ENCODE results near the gene ARHGEF40. TPM values are rescaled to one million over a fixed set of nuclear protein-coding genes. Genes with fewer than 3 reads are reported as not detected.

Gene ARHGEF40
- total RNA-seq, 1 experiment from 2014 or later = 3.6 TPM

DNA sequence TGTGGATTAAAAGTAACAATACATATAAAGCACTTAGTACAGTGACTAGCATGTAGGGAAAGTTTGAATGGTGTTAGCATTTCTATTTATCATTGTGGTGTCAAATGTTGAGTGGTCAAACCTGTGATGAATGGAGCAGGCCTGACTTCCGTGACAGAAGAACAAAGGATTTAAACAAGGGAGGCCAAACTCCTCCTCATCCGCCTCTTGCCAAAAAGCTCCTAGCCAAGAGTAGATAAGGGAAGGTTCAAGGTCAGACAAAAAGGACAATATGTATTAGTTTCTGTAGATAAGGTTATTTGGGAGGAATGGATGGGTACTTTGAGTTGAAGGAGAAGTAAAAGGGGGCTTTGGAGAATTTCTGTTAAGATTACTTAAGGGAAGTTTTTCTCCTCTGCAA, 21.5 kb upstream of the ARHGEF40 start:
- intact Hi-C loops (cut with micrococcal nuclease) = no loop called here
- Mint-ChIP-seq H3K4me1 (ENCODE audit: insufficient read depth, unreplicated experiment) (peaks cover 13% of the 10 kb centered on the region), H3K36me3 (ENCODE audit: insufficient read depth, unreplicated experiment) (peaks cover 6% of the 10 kb centered on the region), H3K4me3 (ENCODE audit: unreplicated experiment) (no peak overlapping the region), H3K27ac (ENCODE audit: low read depth, unreplicated experiment) (no peak overlapping the region), H3K27me3 (ENCODE audit: insufficient read depth, unreplicated experiment) (no peaks in the 10 kb centered on the region), H3K9me3 (ENCODE audit: unreplicated experiment) (no peaks in the 10 kb centered on the region)
- no TSS peak for BruUV-seq (replicated peaks)
- TF ChIP-seq CTCF (IDR thresholded peaks at IDR 0.05; ENCODE audit: unreplicated experiment) = no peak
- ChIA-PET CTCF (interaction anchor here (0.5 to 6.6 kb wide), 12 partner anchors 9 to 356 kb away, joined by 3 to 62 read pairs (median 4); partner anchors contain the start of gene TMEM253), POLR2A (interaction anchor here (0.7 to 1.9 kb wide), 2 partner anchors 8 to 39 kb away, joined by 4 to 6 read pairs; no protein-coding TSS in a partner anchor)
- DNase-seq (ENCODE audit: unreplicated experiment) = no peak

GRCh38 chr14:21049271-21049673, 20.8 kb upstream of the ARHGEF40 start:
- BruUV-seq (replicated peaks) = no TSS peak
- no peak overlapping the region for H3K4me3 Mint-ChIP-seq (ENCODE audit: unreplicated experiment)
- intact Hi-C loops (cut with micrococcal nuclease) = no loop called here
- POLR2A ChIA-PET = interaction anchor here (0.7 kb wide), 1 partner anchor 19 kb away, joined by 3 read pairs; no protein-coding TSS in a partner anchor
- CTCF ChIA-PET = interaction anchor here (0.6 to 6.6 kb wide), 6 partner anchors 18 to 55 kb away, joined by 3 to 62 read pairs (median 18); partner anchors contain the start of gene TMEM253
- TF ChIP-seq CTCF (IDR thresholded peaks at IDR 0.05; ENCODE audit: unreplicated experiment) = no peak
- no peaks in the 10 kb centered on the region for H3K9me3 Mint-ChIP-seq (ENCODE audit: unreplicated experiment)
- no peak for DNase-seq (ENCODE audit: unreplicated experiment)
- peaks cover 6% of the 10 kb centered on the region for H3K36me3 Mint-ChIP-seq (ENCODE audit: insufficient read depth, unreplicated experiment)
- H3K27ac Mint-ChIP-seq (ENCODE audit: low read depth, unreplicated experiment) = no peak overlapping the region
- peaks cover 8% of the 10 kb centered on the region for H3K4me1 Mint-ChIP-seq (ENCODE audit: insufficient read depth, unreplicated experiment)
- H3K27me3 Mint-ChIP-seq (ENCODE audit: insufficient read depth, unreplicated experiment) = no peaks in the 10 kb centered on the region

DNA sequence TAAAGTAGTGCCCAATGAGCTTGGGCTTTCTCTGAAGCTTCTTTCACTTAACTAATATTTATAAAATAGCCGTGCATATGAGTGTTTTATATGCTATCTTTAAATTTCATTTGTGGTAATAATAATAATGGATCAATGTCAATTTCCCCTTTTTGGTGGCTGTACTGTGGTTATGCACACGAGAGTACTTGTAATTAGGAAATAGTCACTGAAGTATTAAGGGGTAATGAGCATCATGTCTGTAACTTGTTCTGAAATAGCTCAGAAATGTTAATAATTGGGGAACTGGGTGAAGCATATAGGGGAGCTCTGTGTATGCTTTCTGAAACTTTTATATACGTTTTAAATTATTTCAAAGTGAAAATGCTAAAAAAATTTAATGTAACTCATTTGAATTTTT, 19.5 kb upstream of the ARHGEF40 start:
- H3K27ac Mint-ChIP-seq (ENCODE audit: low read depth, unreplicated experiment) = no peak overlapping the region
- TF ChIP-seq CTCF (IDR thresholded peaks at IDR 0.05; ENCODE audit: unreplicated experiment) = no peak
- DNase-seq (ENCODE audit: unreplicated experiment) = no peak
- BruUV-seq (replicated peaks) = no TSS peak
- no peaks in the 10 kb centered on the region for H3K4me1 Mint-ChIP-seq (ENCODE audit: insufficient read depth, unreplicated experiment)
- H3K4me3 Mint-ChIP-seq (ENCODE audit: unreplicated experiment) = no peak overlapping the region
- ChIA-PET POLR2A (interaction anchor here (1.0 kb wide), 1 partner anchor 8 kb away, joined by 5 read pairs; no protein-coding TSS in a partner anchor), CTCF (interaction anchor here (0.6 to 6.6 kb wide), 5 partner anchors 10 to 674 kb away, joined by 6 to 62 read pairs (median 7); no protein-coding TSS in a partner anchor)
- intact Hi-C loops (cut with micrococcal nuclease) = no loop called here
- H3K36me3 Mint-ChIP-seq (ENCODE audit: insufficient read depth, unreplicated experiment) = no peaks in the 10 kb centered on the region
- no peaks in the 10 kb centered on the region for H3K9me3 Mint-ChIP-seq (ENCODE audit: unreplicated experiment)
- no peaks in the 10 kb centered on the region for H3K27me3 Mint-ChIP-seq (ENCODE audit: insufficient read depth, unreplicated experiment)

- POLR2A ChIA-PET = interaction anchor here (0.5 to 0.6 kb wide), 2 partner anchors 10 to 383 kb away, joined by 3 to 4 read pairs; no protein-coding TSS in a partner anchor
- no peaks in the 10 kb centered on the region for H3K4me1 Mint-ChIP-seq (ENCODE audit: insufficient read depth, unreplicated experiment)
- CTCF ChIA-PET = interaction anchor here (0.6 to 1.2 kb wide), 5 partner anchors 13 to 404 kb away, joined by 3 read pairs; no protein-coding TSS in a partner anchor
- no peak overlapping the region for H3K27ac Mint-ChIP-seq (ENCODE audit: low read depth, unreplicated experiment)
- no peak for TF ChIP-seq CTCF (IDR thresholded peaks at IDR 0.05; ENCODE audit: unreplicated experiment)
- no peak overlapping the region for H3K4me3 Mint-ChIP-seq (ENCODE audit: unreplicated experiment)
- DNase-seq (ENCODE audit: unreplicated experiment) = no peak
- no TSS peak for BruUV-seq (replicated peaks)
- intact Hi-C loops (cut with micrococcal nuclease) = no loop called here
- H3K9me3 Mint-ChIP-seq (ENCODE audit: unreplicated experiment) = no peaks in the 10 kb centered on the region
- H3K27me3 Mint-ChIP-seq (ENCODE audit: insufficient read depth, unreplicated experiment) = no peaks in the 10 kb centered on the region
- H3K36me3 Mint-ChIP-seq (ENCODE audit: insufficient read depth, unreplicated experiment) = no peaks in the 10 kb centered on the region
Measured at GRCh38 chr14:21053184-21054122, 16.7 kb upstream of the ARHGEF40 start.

All from MCF 10A (cell line).